Vagina (tissue), 2 donors: ENCODE data around the gene FKBP3. TPM values are rescaled to one million over a fixed set of nuclear protein-coding genes. Genes with fewer than 3 reads are reported as not detected.
"Not testable (repeated sequence)": the region's sequence is repeated elsewhere in the genome, so short reads cannot be mapped to it uniquely, and the experiment has no call there.

ENCODE experiments used
- DNase-seq, 2 donors: peaks; one replicate each; pipeline ENCODE4 v3.0.0-alpha.2; 2017; ENCODE audit errors: extremely low spot score in 2 of 2
- H3K27ac ChIP-seq: fragments of 200-600 bp; sonication (generic); one replicate; pipeline ENCODE4 v1.5.1; 2019
- H3K27me3 ChIP-seq: fragments of 200-600 bp; sonication (generic); one replicate; pipeline ENCODE4 v1.5.1; 2019
- H3K36me3 ChIP-seq, 2 donors: fragments of 200-600 bp; sonication (generic); one replicate each; pipeline ENCODE4 v1.5.1; 2017 to 2019
- H3K4me1 ChIP-seq: fragments of 200-600 bp; sonication (generic); one replicate; pipeline ENCODE4 v1.5.1; 2019
- H3K4me3 ChIP-seq, 2 donors: fragments of 200-600 bp; sonication (generic); 1 replicate in 1 of 2; 2 replicates in 1 of 2; pipeline ENCODE4 v1.5.1; 2016 to 2019
- H3K9me3 ChIP-seq: fragments of 200-600 bp; sonication (generic); one replicate; pipeline ENCODE4 v1.5.1; 2019
- CTCF ChIP-seq, 3 experiments: fragments of 450-650 bp in 2 of 3; fragments of 200-600 bp in 1 of 3; sonication (generic) in 1 of 3; IDR thresholded peaks; one replicate each; pipeline ENCODE4 v1.5.1; 2017 to 2019; ENCODE audit warnings: antibody characterized with exemption in 3 of 3, mild to moderate bottlenecking in 2 of 3, moderate library complexity in 2 of 3
- POLR2A ChIP-seq, 2 donors: fragments of 450-650 bp; IDR thresholded peaks; one replicate each; pipeline ENCODE4 v1.6.1; 2017; ENCODE audit warnings: antibody characterized with exemption in 2 of 2, mild to moderate bottlenecking in 2 of 2, moderate library complexity in 2 of 2
- POLR2AphosphoS5 ChIP-seq, 2 donors: sonication (generic); formaldehyde crosslinking; IDR thresholded peaks; one replicate each; pipeline ENCODE4 v1.9.0; 2017; ENCODE audit warnings: antibody characterized with exemption in 2 of 2, mild to moderate bottlenecking in 2 of 2, low read depth in 1 of 2; ENCODE audit not compliant: insufficient read depth in 1 of 2
- intact Hi-C: fragments of 100-400 bp; cut with DNase I; formaldehyde crosslinking; loops from one replicate; pipeline ENCODE4 v1.15.1; 2023
- total RNA-seq: library from RNA; depleted of rRNA; stranded (reverse); fragments of >200 nt; gene quantifications from one replicate; pipeline ENCODE4 v1.2.3, GENCODE V29; 2016

The FKBP3 gene
- total RNA-seq, 1 donor from 2014 or later = 37.1 TPM

- peak overlapping the region; percentile 88 for H3K27ac ChIP-seq
- peak overlapping the region; percentile 67 to 79 for H3K4me3 ChIP-seq
- TF ChIP-seq POLR2AphosphoS5 (IDR thresholded peaks at IDR 0.05; ENCODE audit: insufficient read depth in 1 of 2, low read depth in 1 of 2) = no peak
- no peak for TF ChIP-seq CTCF (IDR thresholded peaks at IDR 0.05)
- TF ChIP-seq POLR2A (IDR thresholded peaks at IDR 0.05) = no peak
- H3K4me1 ChIP-seq = peaks cover 56% of the 10 kb centered on the region
- intact Hi-C loops = no loop called here
- no peak for DNase-seq
- H3K9me3 ChIP-seq = no peaks in the 10 kb centered on the region
- H3K27me3 ChIP-seq = no peaks in the 10 kb centered on the region
- no peaks in the 10 kb centered on the region for H3K36me3 ChIP-seq
Measured at GRCh38 chr14:45084946-45085346, 49.3 kb downstream of the FKBP3 start.

DNA sequence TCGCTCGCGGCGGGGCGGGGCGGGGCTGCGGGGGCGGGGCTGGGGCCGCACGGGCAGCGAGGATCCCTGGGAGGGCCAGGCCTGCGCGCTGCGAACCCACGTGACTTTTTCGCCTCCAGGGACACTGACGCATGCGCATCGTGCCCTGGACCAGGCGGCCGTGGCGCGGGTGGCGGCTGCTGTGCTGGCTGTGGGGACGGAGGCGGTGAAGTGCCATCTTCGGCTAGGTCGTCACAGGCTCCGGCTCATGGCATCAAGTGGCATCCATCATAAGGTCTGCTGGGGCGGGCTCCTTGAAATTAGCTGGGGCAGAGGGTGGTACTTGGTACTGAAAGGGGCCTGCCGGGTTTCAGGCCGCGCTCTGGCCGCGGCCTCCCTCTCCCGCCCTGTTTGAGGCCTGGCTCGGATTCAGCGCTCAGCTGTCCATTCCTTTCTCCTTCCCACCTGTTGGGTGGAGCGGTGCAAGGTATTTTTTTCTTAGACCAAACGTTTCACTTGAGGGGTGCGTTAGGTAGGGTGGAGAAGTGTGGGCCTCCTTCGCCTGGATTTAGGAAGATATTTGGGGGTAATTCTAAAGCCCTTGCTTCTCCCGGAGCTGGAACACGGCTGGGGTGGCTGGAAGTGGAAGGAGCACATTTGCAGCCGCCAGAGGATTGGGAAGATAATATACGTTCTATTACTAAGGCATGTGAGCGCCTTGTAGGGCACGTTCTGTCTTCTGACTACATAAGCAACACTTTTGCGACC lies 50.1 kb downstream of the FKBP3 start, which contains the start of gene PRPF39:
TSS of gene PRPF39 (plus strand) at position 141 of the 747 bp plus-strand sequence. CDS start 11,124 bp downstream, outside the sequence.
- DNase-seq = peak; percentile 95 to 97
- H3K9me3 ChIP-seq = no peaks in the 10 kb centered on the region
- H3K27ac ChIP-seq = peak within 1 kb of the TSS; percentile 88
- H3K36me3 ChIP-seq = no peaks in the 10 kb centered on the region
- H3K4me3 ChIP-seq = peak within 1 kb of the TSS; percentile 67 to 79
- intact Hi-C loops = no loop called here
- TF ChIP-seq POLR2AphosphoS5 (IDR thresholded peaks at IDR 0.05; ENCODE audit: insufficient read depth in 1 of 2, low read depth in 1 of 2) (peak; percentile 77 to 95), CTCF (IDR thresholded peaks at IDR 0.05) (no peak), POLR2A (IDR thresholded peaks at IDR 0.05) (peak in 1 of 2 donors; percentile 90)
- H3K4me1 ChIP-seq = peaks cover 52% of the 10 kb centered on the region
- H3K27me3 ChIP-seq = no peaks in the 10 kb centered on the region

DNA sequence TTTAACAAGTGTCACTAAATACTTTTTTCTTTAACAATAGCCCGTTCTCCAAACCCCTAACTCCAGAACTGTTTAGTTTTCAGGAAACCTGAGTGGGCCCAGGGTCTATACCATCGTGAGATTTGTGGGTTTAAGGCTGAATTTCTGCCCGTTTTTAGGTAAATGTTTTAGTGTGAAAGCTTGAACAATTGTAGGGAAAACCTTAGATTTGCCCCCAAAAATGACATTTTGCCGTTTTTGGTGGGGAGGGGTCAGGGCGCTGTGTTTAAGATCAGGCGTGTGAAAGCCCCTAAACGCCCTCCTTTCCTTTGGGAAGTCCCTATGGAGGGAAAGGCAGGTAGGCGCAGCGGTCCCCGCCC lies 50.7 kb downstream of the FKBP3 start:
- H3K4me1 ChIP-seq = peaks cover 46% of the 10 kb centered on the region
- peak overlapping the region; percentile 88 for H3K27ac ChIP-seq
- intact Hi-C loops = no loop called here

GRCh38 chr14:45082420-45082819 lies 51.9 kb downstream of the FKBP3 start:
- no peak for DNase-seq
- Histone ChIP-seq H3K4me3 (no peak overlapping the region), H3K9me3 (no peaks in the 10 kb centered on the region), H3K36me3 (no peaks in the 10 kb centered on the region), H3K27ac (no peak overlapping the region), H3K27me3 (no peaks in the 10 kb centered on the region), H3K4me1 (peaks cover 35% of the 10 kb centered on the region)
- TF ChIP-seq POLR2A (IDR thresholded peaks at IDR 0.05) = no peak
- TF ChIP-seq POLR2AphosphoS5 (IDR thresholded peaks at IDR 0.05; ENCODE audit: insufficient read depth in 1 of 2, low read depth in 1 of 2) = no peak
- TF ChIP-seq CTCF (IDR thresholded peaks at IDR 0.05) = no peak
- intact Hi-C loops = no loop called here

More for the DNA sequence above, 50.7 kb downstream of the FKBP3 start:
- peak overlapping the region; percentile 67 to 79 for H3K4me3 ChIP-seq
- DNase-seq = no peak
- TF ChIP-seq CTCF (IDR thresholded peaks at IDR 0.05) = no peak
- no peaks in the 10 kb centered on the region for H3K9me3 ChIP-seq
- H3K27me3 ChIP-seq = no peaks in the 10 kb centered on the region
- no peaks in the 10 kb centered on the region for H3K36me3 ChIP-seq

DNA sequence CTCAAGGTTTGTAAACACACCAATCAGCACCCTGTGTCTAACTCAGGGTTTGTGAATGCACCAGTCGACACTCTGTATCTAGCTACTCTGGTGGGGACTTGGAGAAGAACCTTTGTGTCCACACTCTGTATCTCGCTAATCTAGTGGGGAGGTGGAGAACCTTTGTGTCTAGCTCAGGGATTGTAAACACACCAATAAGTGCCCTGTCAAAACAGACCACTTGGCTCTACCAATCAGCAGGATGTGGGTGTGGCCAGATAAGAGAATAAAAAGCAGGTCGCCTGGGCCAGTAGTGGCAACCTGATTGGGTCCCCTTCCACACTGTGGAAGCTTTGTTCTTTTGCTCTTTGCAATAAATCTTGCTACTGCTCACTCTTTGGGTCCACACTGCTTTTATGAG lies 53.2 kb downstream of the FKBP3 start:
- H3K4me3 ChIP-seq, H3K27me3 ChIP-seq, H3K9me3 ChIP-seq, H3K27ac ChIP-seq, intact Hi-C loops, H3K36me3 ChIP-seq, DNase-seq: not testable (repeated sequence)
- peaks cover 22% of the 10 kb centered on the region for H3K4me1 ChIP-seq

- intact Hi-C loops, H3K9me3 ChIP-seq, H3K27me3 ChIP-seq, H3K36me3 ChIP-seq, H3K4me3 ChIP-seq, H3K27ac ChIP-seq, DNase-seq: not testable (repeated sequence)
- H3K4me1 ChIP-seq = peaks cover 16% of the 10 kb centered on the region
Measured at GRCh38 chr14:45080416-45080968, 53.8 kb downstream of the FKBP3 start.
